Dermis microvascular lymphatic vessel endothelial cell (primary cell): ENCODE measurements around the gene TRIM44. TPM values are rescaled to one million over a fixed set of nuclear protein-coding genes. Genes with fewer than 3 reads are reported as not detected.

Source experiments
- DNase-seq, 2 donors: peaks; one replicate each; pipeline versions ENCODE4 v3.0.0 to v3.0.0-alpha.2; 2010; ENCODE audit warnings: low read depth in 2 of 2
- total RNA-seq: library from RNA; depleted of rRNA; stranded (reverse); fragments of >200 nt; gene quantifications from 2 replicates; pipeline ENCODE4 v1.2.1, GENCODE V29; 2014

The TRIM44 gene
- total RNA-seq, 1 donor from 2014 or later, result 10.7 TPM

DNA sequence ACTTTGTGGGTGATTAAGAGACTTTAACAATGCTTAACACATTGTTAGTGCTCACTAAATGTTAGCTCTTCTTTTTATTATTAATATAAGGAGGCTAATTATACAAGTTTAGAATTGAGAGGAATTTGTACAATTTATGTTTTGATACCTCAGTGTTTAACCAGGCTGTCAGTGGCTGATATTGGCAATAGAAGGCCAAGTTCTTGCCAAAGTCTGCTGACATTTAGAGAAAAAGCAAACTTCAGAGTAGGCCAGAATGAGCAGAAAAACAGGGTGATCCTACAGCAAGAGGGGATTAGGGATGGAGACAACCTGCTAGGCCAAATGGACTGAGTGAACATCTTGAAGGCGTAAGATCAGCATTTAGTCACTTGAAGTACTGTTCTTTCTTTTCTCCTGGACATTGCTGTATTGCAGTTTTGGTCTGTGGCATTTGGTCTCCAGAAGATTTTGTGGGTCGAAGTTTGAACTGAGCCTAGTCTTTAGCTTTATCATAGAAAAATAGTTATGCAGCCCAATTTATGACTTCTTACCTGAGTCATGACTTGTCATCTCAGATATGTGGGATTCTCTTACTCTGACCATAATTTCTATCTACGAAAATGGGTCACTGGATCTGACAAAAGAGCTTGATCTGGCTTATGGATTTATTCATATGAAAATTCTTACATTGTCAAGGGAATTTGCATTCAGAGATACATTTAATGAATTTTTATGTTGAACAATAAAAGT lies 9.0 kb downstream of the TRIM44 start:
- no peak for DNase-seq

GRCh38 chr11:35672608-35673007 lies 10.0 kb downstream of the TRIM44 start:
- DNase-seq, result no peak

DNA sequence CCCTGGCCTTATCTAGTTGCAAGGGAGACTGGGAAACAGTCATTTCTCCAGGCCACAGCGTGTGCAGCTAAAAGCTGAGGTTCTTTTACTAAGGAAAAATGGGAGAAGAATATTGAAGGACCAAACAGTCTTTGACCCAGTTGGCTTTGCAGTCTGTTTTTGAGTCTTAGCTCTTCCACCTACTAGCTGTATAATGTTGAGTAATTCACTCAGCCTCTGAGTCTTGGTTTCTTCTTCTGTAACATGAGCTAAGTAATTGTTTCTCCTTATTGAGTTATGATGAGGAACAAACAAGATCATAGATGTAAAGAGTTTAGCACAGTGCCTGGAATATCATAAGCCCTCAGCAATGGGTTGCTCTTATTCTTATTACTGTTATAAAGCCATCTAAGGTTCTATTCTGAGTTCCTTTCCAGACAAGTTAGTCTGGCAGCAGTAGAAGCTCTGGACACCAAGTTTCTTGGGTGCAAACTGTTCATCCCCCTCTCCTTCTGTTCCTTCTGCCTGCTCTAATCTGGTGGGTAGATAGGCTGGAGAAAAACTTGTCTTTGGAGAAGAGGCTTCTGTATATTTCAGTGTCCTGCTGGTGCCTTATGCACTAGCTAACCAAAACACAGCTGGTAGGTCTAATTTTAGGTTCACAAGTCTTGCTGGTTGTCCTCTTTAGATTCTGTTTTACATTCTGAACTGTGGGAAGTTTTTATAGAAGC lies 13.5 kb downstream of the TRIM44 start:
- DNase-seq, result no peak

- DNase-seq, result no peak
Observed at GRCh38 chr11:35676611-35676965, 14.0 kb downstream of the TRIM44 start.

DNA sequence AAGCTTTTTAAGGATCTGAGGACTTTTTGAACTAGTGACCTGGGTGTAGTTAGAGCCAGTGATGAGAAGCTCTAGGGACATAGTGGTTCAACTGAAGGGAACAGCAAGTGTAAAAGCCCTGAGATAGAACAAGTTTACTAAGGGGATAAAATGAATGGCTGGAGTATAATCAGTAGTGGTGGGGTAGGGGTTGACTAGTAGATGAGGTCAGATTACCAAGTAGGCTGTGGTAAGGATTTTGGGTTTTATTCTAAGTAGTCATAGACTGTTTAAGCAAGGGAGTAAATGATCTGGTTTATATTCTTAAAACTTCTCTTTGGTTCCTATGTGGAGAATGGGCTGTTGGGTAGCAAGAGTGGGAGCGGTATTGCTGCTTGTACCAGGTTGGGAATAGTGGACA lies 15.3 kb downstream of the TRIM44 start:
- DNase-seq, result no peak

DNA sequence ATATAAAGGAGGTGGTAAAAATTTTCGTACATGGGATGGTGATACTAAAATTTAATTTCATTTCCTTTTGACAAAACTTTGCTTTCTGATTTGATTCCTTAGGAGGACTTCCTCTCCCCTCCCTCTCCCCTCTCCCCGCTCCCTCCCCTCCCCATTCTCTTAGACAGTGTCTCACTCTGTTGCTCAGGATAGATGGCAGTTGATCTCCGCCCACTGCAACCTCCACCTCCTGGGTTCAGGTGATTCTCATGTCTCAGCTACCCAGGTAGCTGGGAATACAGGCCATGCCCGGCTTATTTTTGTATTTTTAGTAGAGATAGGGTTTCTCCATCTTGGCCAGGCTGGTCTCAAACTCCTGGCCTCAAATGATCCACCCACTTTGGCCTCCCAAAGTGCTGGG lies 15.9 kb downstream of the TRIM44 start:
- DNase-seq, result no peak

DNA sequence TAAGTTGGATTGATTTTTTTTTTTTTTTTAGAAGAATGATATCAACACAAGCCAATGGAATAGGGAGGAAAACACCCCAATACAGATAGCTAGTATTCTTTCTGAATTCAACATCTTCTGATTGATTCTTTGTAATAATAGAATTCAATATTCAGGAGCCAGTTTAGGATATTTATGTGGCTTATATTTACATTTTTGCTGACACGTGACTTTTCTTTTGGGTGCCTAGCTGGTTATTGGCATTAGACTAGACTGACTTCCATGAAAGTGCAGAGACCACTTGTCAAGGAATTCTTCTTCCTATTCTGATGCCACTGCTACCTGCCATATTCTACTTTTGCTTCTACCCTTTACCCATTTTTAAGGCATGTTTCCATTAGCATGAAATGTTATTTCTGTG lies 16.4 kb downstream of the TRIM44 start:
- no peak for DNase-seq

DNA sequence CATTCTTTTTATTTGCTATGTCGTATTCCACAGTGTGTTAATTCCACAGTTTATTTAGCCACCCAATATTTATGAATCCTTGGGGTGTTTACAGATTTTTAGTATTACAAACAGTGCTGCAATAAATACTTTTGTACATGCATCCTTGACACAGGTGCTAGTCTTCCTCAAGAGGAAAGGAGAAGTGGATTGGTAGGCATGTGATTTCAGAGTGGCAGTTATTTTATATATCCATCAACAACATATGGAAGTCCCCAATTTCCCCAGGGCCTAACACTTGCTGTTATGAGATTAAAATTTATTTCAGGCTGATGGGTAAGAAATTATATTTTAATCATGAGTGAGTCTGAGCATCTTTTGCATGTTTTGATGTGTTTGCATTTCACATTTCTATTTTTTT lies 17.9 kb downstream of the TRIM44 start:
- no peak for DNase-seq

- DNase-seq, result no peak
Observed at GRCh38 chr11:35681163-35681767, 18.7 kb downstream of the TRIM44 start.

DNA sequence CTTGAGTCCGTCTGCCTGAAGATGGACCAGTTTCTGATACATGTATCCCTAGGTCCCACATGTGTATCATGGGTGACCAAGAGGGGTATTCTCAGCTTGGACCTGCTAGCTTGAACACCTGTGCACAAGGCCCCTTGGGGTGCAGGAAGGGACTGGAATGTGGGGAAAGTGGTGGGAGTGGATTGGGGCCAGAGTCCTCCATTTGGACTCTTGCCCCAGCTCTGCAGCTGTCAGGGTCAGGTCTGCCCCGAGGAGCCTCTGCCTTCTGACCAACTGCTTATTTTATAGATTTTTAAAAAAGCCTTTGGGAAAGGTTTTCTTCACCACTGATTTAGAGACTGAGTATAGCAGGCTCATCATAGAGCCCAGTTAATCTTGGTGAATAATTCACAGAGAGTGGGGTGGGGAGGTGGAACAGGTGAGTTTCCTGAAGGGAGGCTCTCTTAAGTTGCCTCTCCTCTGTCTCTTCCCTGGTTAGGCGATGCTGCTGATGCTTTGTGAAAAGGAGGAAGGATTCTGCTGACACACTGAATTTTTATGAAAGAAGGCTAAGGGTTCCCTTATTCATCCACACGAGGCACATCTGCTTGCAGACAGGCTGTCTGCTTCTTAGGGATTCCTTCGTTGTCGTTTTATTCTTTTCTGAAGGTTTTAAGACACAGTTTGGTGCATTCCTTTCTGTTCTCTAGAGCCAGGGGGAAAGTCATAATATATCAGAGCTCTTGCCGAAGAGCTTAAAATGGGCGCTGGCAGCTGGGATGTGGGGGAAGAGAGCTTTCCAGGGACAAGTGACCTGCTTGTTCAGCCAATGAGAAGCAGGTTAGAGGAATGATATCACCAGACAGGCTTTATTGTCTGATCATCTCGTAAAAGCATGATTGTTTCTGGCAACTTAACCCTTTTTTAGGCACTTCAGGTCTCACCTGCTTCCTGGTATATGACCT lies 19.9 kb downstream of the TRIM44 start:
- peak; percentile 43 to 54 for DNase-seq

DNA sequence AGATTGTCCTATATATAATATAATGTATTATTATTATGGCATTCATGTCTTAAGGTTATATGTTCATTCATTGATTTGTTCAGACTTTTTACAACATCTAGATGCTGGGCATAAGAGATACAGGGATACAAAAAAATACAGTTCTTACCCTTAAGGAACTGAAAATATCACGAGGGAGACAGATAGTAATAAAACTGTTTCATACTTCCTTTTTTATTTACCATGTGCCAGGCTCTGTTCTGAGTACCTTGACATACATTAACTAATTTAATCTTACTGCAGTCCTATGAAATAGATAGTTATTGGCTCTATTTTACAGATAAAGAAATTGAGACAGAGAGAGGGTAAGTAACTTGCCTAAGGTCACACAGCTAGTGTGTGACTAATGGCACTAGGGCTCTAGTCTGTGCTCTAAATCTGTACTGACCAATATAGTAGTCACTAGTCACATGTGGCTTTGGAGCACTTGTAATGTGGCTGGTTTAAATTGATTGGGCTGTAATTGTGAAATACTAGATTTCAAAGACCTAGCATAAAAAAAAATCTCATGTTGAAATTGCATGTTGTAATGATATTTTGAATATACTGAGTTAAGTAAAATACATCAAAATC lies 21.3 kb downstream of the TRIM44 start:
- DNase-seq, result no peak

DNA sequence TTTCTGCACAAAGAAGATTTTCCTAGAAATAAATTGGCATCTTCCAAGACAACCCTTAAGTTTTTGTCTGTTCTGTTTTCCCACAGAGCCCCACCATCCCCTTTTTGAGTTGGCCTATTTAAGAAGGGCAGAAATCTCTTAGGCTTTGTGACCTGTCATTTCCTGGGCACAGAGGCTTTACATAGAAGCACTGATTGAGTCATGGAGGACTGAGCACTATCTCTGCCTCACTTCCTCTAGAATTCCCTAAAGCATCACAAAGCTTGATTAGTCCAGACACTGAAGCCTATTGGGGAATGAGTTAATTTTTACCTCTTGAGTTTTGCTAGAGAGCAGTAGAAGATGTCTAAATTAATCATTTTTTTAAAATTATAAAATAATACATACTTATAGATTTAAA lies 25.4 kb downstream of the TRIM44 start:
- peak in 1 of 2 donors; percentile 60 for DNase-seq

GRCh38 chr11:35689081-35689996 lies 26.8 kb downstream of the TRIM44 start:
- no peak for DNase-seq

DNA sequence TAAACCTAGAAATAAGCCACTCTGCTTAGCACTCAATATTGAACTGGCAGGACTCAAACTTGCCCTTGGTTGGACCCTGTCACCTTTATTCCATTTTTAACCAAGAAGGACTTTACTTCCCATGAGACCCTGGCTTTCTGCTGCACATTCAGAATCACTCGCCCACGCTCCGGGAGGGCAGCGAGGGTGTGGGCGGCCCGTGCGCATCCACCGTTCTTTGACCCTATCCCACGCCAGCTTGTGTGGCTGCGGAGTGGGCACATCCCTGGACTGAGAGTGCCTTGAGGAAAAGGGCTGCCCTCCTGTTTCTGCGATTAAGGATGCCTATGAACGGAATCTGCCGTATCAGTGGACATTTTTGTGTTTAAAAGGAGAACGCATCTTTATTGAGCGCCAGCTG lies 39.6 kb downstream of the TRIM44 start:
- no peak for DNase-seq

GRCh38 chr11:35709376-35709775 lies 46.8 kb downstream of the TRIM44 start:
- no peak for DNase-seq

- DNase-seq, result peak in 1 of 2 donors; percentile 11
Observed at GRCh38 chr11:35711173-35711910, 48.8 kb downstream of the TRIM44 start.

- DNase-seq, result no peak
Observed at GRCh38 chr11:35711924-35712323, 49.3 kb downstream of the TRIM44 start.

GRCh38 chr11:35712533-35712932 lies 50.0 kb downstream of the TRIM44 start:
- no peak for DNase-seq

DNA sequence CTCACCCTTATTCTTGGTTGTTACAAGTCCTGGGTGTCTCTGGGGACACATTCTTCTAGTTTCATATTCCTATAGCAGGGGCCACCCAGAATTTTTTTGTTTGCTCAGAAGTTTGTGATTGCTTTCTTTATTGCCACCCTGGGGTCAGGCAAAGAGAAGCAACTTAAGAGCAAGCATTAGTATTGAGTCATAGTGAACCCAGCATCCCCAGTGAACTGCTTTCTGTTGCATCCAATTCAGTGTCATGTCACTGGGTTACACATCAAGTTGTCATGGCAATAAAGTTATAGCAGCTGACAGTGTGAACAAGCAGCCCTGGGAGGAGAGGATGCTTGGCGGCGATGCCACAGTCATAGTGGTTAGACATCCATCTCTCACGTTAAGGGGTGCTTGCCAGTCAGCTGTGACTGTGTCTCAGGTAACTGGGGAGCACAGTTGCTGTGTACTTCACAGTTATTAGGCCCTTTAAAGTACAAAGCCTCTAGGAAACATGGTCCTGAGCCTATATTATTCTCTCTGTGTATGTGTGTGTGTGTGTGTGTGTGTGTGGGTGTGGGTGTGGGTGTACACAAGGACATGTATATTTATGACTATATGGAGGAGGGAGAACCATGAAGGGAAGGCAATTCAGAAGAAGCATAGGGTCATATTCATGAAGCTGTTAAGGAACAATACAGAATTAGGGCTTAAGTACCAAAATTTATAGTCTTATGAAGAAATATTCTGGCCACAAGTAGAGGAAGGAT lies 52.5 kb downstream of the TRIM44 start:
- DNase-seq, result no peak
